ENCODE data around the gene HAP1. TPM values are rescaled to one million over a fixed set of nuclear protein-coding genes. Genes with fewer than 3 reads are reported as not detected.

HAP1 gene
- total and polyA plus RNA-seq, 4 donors, result under 0.01 to 0.05 (median 0.03) TPM

- 66% methylated on average over 5 of the region's 5 CpGs for WGBS
- TF ChIP-seq YY1 (IDR thresholded peaks at IDR 0.05) (no peak), FOXA1 (IDR thresholded peaks at IDR 0.05) (no peak), CTCF (IDR thresholded peaks at IDR 0.05; ENCODE audit: low read depth, low read length, missing input control) (no peak), NR2F2 (IDR thresholded peaks at IDR 0.05) (no peak), RAD21 (IDR thresholded peaks at IDR 0.05) (no peak), RXRA (IDR thresholded peaks at IDR 0.05) (no peak), HNF4A (conservative IDR thresholded peaks at IDR 0.05) (no peak), MAX (IDR thresholded peaks at IDR 0.05) (no peak), ATF3 (IDR thresholded peaks at IDR 0.05) (no peak), JUND (IDR thresholded peaks at IDR 0.05) (no peak)
- no peak overlapping the region for H3K27ac ChIP-seq (ENCODE audit: low read depth in 1 of 2, low read length in 2 of 2)
Observed at GRCh38 chr17:41718287-41718645, 16.2 kb downstream of the HAP1 start.

GRCh38 chr17:41717408-41718286 is 16.8 kb downstream of the HAP1 start:
- TF ChIP-seq NR2F2 (IDR thresholded peaks at IDR 0.05) (no peak), RAD21 (IDR thresholded peaks at IDR 0.05) (no peak), FOXA2 (IDR thresholded peaks at IDR 0.05) (no peak), ZBTB33 (IDR thresholded peaks at IDR 0.05) (no peak), FOXA1 (IDR thresholded peaks at IDR 0.05) (no peak), GABPA (IDR thresholded peaks at IDR 0.05 in 1 of 2, conservative IDR thresholded peaks at IDR 0.05 in 1 of 2) (no peak), TAF1 (conservative IDR thresholded peaks at IDR 0.05) (no peak), YY1 (IDR thresholded peaks at IDR 0.05) (no peak), MAX (IDR thresholded peaks at IDR 0.05) (no peak)
- no peak overlapping the region for H3K27ac ChIP-seq (ENCODE audit: low read depth in 1 of 2, low read length in 2 of 2)
- H3K27me3 ChIP-seq (ENCODE audit: control insufficient read depth in 4 of 4, insufficient read depth in 4 of 4, low read length in 3 of 4), result no peaks in the 10 kb centered on the region
- no peaks in the 10 kb centered on the region for H3K9me3 ChIP-seq (ENCODE audit: control insufficient read depth in 4 of 4, low read length in 3 of 4)
- 73% methylated on average over 15 of the region's 15 CpGs for WGBS
- no peak overlapping the region for H3K9ac ChIP-seq (ENCODE audit: low read depth in 1 of 2, low read length in 2 of 2)
- no peak for DNase-seq (ENCODE audit: low spot score)
- no peak overlapping the region for H3K4me3 ChIP-seq (ENCODE audit: low read depth in 1 of 3, low read length in 3 of 3)
- peaks cover 0 to 4% (median 0%) of the 10 kb centered on the region in 4 donors for H3K4me1 ChIP-seq (ENCODE audit: control insufficient read depth in 4 of 4, insufficient read depth in 4 of 4, low read length in 3 of 4)
- no peaks in the 10 kb centered on the region for H3K36me3 ChIP-seq (ENCODE audit: control insufficient read depth in 4 of 4, insufficient read depth in 3 of 4, low read depth in 1 of 4, low read length in 3 of 4)

More at GRCh38 chr17:41718287-41718645, 16.2 kb downstream of the HAP1 start:
- Histone ChIP-seq H3K36me3 (ENCODE audit: control insufficient read depth in 4 of 4, insufficient read depth in 3 of 4, low read depth in 1 of 4, low read length in 3 of 4) (no peaks in the 10 kb centered on the region), H3K4me3 (ENCODE audit: low read depth in 1 of 3, low read length in 3 of 3) (no peak overlapping the region), H3K9me3 (ENCODE audit: control insufficient read depth in 4 of 4, low read length in 3 of 4) (no peaks in the 10 kb centered on the region), H3K4me1 (ENCODE audit: control insufficient read depth in 4 of 4, insufficient read depth in 4 of 4, low read length in 3 of 4) (peaks cover 0 to 4% (median 0%) of the 10 kb centered on the region in 4 donors), H3K9ac (ENCODE audit: low read depth in 1 of 2, low read length in 2 of 2) (no peak overlapping the region), H3K27me3 (ENCODE audit: control insufficient read depth in 4 of 4, insufficient read depth in 4 of 4, low read length in 3 of 4) (no peaks in the 10 kb centered on the region)
- DNase-seq (ENCODE audit: low spot score), result no peak

Data from liver (tissue), 9 donors.